HCT116 (cell line): ENCODE measurements around the gene HDHD5. TPM values are rescaled to one million over a fixed set of nuclear protein-coding genes. Genes with fewer than 3 reads are reported as not detected.
A peak's percentile ranks its signal among the peaks of the same experiment; 100 is the strongest.

ENCODE experiments used
- ATAC-seq: fragments of 200-7000 bp; cut with Tn5 transposase; 2 replicates; pipeline ENCODE4 v1.9.1; 2020; ENCODE audit warnings: mild to moderate bottlenecking, moderate library complexity
- BruUV-seq: library from RNA; stranded (reverse); fragments of 400-500 nt; replicated peaks from 2 replicates; lab custom pipeline; 2021; lab: Mats Ljungman, UMichigan
- CTCF ChIA-PET: fragments of 300-600 bp; sonication (Branson Sonifier 250); formaldehyde crosslinking; loops from one replicate; lab custom pipeline; 2021; ENCODE audit warnings: antibody characterized with exemption; lab: Charles Lee
- POLR2A ChIA-PET: fragments of 300-600, 350-600 bp; sonication (Branson Sonifier 250); formaldehyde crosslinking; loops from one replicate; lab custom pipeline; 2021; ENCODE audit warnings: antibody characterized with exemption; lab: Charles Lee
- RAD21 ChIA-PET, 2 experiments: fragments of 300-600 bp; sonication (Branson Sonifier 250); formaldehyde crosslinking; loops; one replicate each; lab custom pipeline; 2023; ENCODE audit warnings: low total read pairs in 2 of 2; ENCODE audit not compliant: uncharacterized antibody in 2 of 2, unreplicated experiment in 2 of 2, low non-redundant PET in 1 of 2; lab: Charles Lee
- DNase-seq: peaks from one replicate; pipeline ENCODE4 v3.0.0-alpha.2; 2010; ENCODE audit warnings: low read depth, low spot score
- H2AFZ ChIP-seq: fragments of 200-600 bp; shearing (Covaris generic), sonication (generic); 2 replicates; pipeline ENCODE4 v1.6.1; 2017; ENCODE audit warnings: low read depth, mixed run types, mixed read lengths, antibody characterized with exemption, low read length; ENCODE audit not compliant: poor library complexity, severe bottlenecking
- H3K27ac ChIP-seq: 2 replicates; pipeline ENCODE4 v1.5.1; 2012; ENCODE audit warnings: low read depth, low read length
- H3K27me3 ChIP-seq: fragments of 200-600 bp; sonication (generic); 2 replicates; pipeline ENCODE4 v1.6.1; 2016; ENCODE audit warnings: mixed run types, low read length, mixed read lengths; ENCODE audit not compliant: insufficient read depth
- H3K36me3 ChIP-seq, 2 experiments: fragments of 200-500 bp in 1 of 2; fragments of 200-600 bp in 1 of 2; sonication (Bioruptor generic) in 1 of 2; sonication (generic) in 1 of 2; 2 replicates each; pipeline versions ENCODE4 v1.5.1 to v1.6.1; 2014 to 2016; ENCODE audit warnings: low read length in 2 of 2, inconsistent platforms in 1 of 2, mixed read lengths in 1 of 2, mixed run types in 1 of 2; ENCODE audit not compliant: insufficient read depth in 2 of 2, control insufficient read depth in 1 of 2
- H3K4me1 ChIP-seq, 2 experiments: fragments of 200-600 bp in 1 of 2; sonication (generic) in 1 of 2; 2 replicates each; pipeline versions ENCODE4 v1.5.1 to v1.6.1; 2012 to 2017; ENCODE audit warnings: low read length in 2 of 2, inconsistent platforms in 1 of 2, mild to moderate bottlenecking in 1 of 2, mixed read lengths in 1 of 2, mixed run types in 1 of 2, moderate library complexity in 1 of 2; ENCODE audit not compliant: insufficient read depth in 2 of 2, control insufficient read depth in 1 of 2
- H3K4me2 ChIP-seq: fragments of 200-600 bp; sonication (generic); 2 replicates; pipeline ENCODE4 v1.6.1; 2017; ENCODE audit warnings: mixed run types, low read length, mixed read lengths
- H3K4me3 ChIP-seq, 2 experiments: fragments of 200-600 bp in 1 of 2; sonication (generic) in 1 of 2; replicated peaks in 1 of 2; 2 replicates each; pipeline ENCODE4 v1.5.1; 2011 to 2016; ENCODE audit warnings: low read length in 2 of 2, control low read depth in 1 of 2, low read depth in 1 of 2, mild to moderate bottlenecking in 1 of 2, mixed read lengths in 1 of 2, mixed run types in 1 of 2
- H3K79me2 ChIP-seq: fragments of 200-600 bp; sonication (generic); 2 replicates; pipeline ENCODE4 v1.6.1; 2017; ENCODE audit warnings: mild to moderate bottlenecking, mixed run types, low read length, moderate library complexity, mixed read lengths; ENCODE audit not compliant: insufficient read depth
- H3K9ac ChIP-seq: fragments of 200-600 bp; sonication (generic); 2 replicates; pipeline ENCODE4 v1.6.1; 2016; ENCODE audit warnings: low read length, mixed read lengths
- H3K9me2 ChIP-seq: fragments of 200-600 bp; sonication (generic), shearing (Covaris generic); 2 replicates; pipeline ENCODE4 v1.6.1; 2017; ENCODE audit warnings: mixed run types, mild to moderate bottlenecking, moderate library complexity; ENCODE audit not compliant: insufficient read depth
- H3K9me3 ChIP-seq, 2 experiments: fragments of 200-500 bp in 1 of 2; fragments of 200-600 bp in 1 of 2; sonication (Bioruptor generic) in 1 of 2; sonication (generic) in 1 of 2; 2 replicates each; pipeline ENCODE4 v1.6.1; 2014 to 2017; ENCODE audit warnings: low read length in 2 of 2, mixed read lengths in 2 of 2, inconsistent platforms in 1 of 2, low read depth in 1 of 2, mild to moderate bottlenecking in 1 of 2, mixed run types in 1 of 2, moderate library complexity in 1 of 2; ENCODE audit not compliant: control insufficient read depth in 1 of 2, insufficient read depth in 1 of 2
- H4K20me1 ChIP-seq: fragments of 200-600 bp; sonication (generic), shearing (Covaris generic); 2 replicates; pipeline ENCODE4 v1.6.1; 2017; ENCODE audit warnings: mixed run types, mild to moderate bottlenecking, moderate library complexity; ENCODE audit not compliant: insufficient read depth
- CBX3 ChIP-seq: IDR thresholded peaks from 2 replicates; pipeline ENCODE4 v1.6.1; 2012; ENCODE audit warnings: low read depth
- CTCF ChIP-seq, 3 experiments: fragments of 200-600 bp in 1 of 3; sonication (generic) in 1 of 3; IDR thresholded peaks in 2 of 3; conservative IDR thresholded peaks in 1 of 3; 2 replicates each; pipeline ENCODE4 v1.5.1; 2012 to 2017; ENCODE audit warnings: low read depth in 2 of 3, low read length in 2 of 3, antibody characterized with exemption in 1 of 3, borderline replicate concordance in 1 of 3, control low read depth in 1 of 3, mild to moderate bottlenecking in 1 of 3, mixed read lengths in 1 of 3, mixed run types in 1 of 3, moderate library complexity in 1 of 3; ENCODE audit not compliant: insufficient read depth in 1 of 3
- EZH2 ChIP-seq: fragments of 200-600 bp; sonication (generic); IDR thresholded peaks from 2 replicates; pipeline ENCODE4 v1.6.1; 2017; ENCODE audit warnings: antibody characterized with exemption, mixed run types
- FOSL1 ChIP-seq: IDR thresholded peaks from 2 replicates; pipeline ENCODE4 v1.6.1; 2012; ENCODE audit warnings: low read depth
- MAX ChIP-seq: IDR thresholded peaks from 2 replicates; pipeline ENCODE4 v1.6.1; 2012
- POLR2A ChIP-seq: IDR thresholded peaks from 2 replicates; pipeline ENCODE4 v1.7.0; 2011; ENCODE audit warnings: borderline replicate concordance; ENCODE audit not compliant: insufficient read depth, insufficient read length; ENCODE audit errors: extremely low read depth
- POLR2AphosphoS5 ChIP-seq: IDR thresholded peaks from 2 replicates; pipeline ENCODE4 v1.6.1; 2011; ENCODE audit warnings: mild to moderate bottlenecking, low read depth, low read length, moderate library complexity
- RAD21 ChIP-seq: IDR thresholded peaks from 2 replicates; pipeline ENCODE4 v1.6.1; 2012; ENCODE audit warnings: low read depth, mild to moderate bottlenecking
- REST ChIP-seq: IDR thresholded peaks from 2 replicates; pipeline ENCODE4 v1.6.1; 2012; ENCODE audit warnings: low read depth
- SIN3A ChIP-seq: IDR thresholded peaks from 2 replicates; pipeline ENCODE4 v1.6.1; 2012; ENCODE audit warnings: low read depth
- SP1 ChIP-seq: IDR thresholded peaks from 2 replicates; pipeline ENCODE4 v1.6.1; 2012; ENCODE audit warnings: low read depth
- SRF ChIP-seq: IDR thresholded peaks from 2 replicates; pipeline ENCODE4 v1.6.1; 2012; ENCODE audit warnings: low read depth
- intact Hi-C: fragments of 100-400 bp; cut with micrococcal nuclease; formaldehyde crosslinking; loops from 2 replicates; pipeline ENCODE4 v1.10.0; 2022
- total RNA-seq: library from RNA; stranded (reverse); gene quantifications from one replicate; pipeline ENCODE4 v1.2.1, GENCODE V29; 2021; ENCODE audit not compliant: unreplicated experiment

The HDHD5 gene
- total RNA-seq, 1 experiment from 2014 or later = 70.1 TPM

GRCh38 chr22:17120281-17120680, 38.8 kb downstream of the HDHD5 start:
- Histone ChIP-seq H3K79me2 (no peaks in the 10 kb centered on the region), H2AFZ (no peak overlapping the region), H3K27me3 (no peaks in the 10 kb centered on the region), H3K9me2 (no peaks in the 10 kb centered on the region), H3K4me3 (no peak overlapping the region), H3K36me3 (no peaks in the 10 kb centered on the region), H3K4me2 (no peak overlapping the region), H3K4me1 (no peaks in the 10 kb centered on the region), H3K9ac (no peak overlapping the region), H4K20me1 (no peaks in the 10 kb centered on the region), H3K27ac (no peak overlapping the region), H3K9me3 (no peaks in the 10 kb centered on the region)
- ChIA-PET POLR2A (no interaction called here), RAD21 (no interaction called here), CTCF (interaction anchor here (1.4 kb wide), 1 partner anchor 382 kb away, joined by 9 read pairs; no protein-coding TSS in a partner anchor)
- ATAC-seq = no peak; the same call in 1 of the 2 replicates
- DNase-seq = no peak
- BruUV-seq = no TSS peak
- TF ChIP-seq POLR2AphosphoS5 (no peak), REST (peak; percentile 60), SIN3A (no peak), SP1 (no peak)
- intact Hi-C loops = no loop called here

- Histone ChIP-seq H2AFZ (no peak overlapping the region), H3K27me3 (no peaks in the 10 kb centered on the region), H3K9me2 (no peaks in the 10 kb centered on the region), H3K79me2 (no peaks in the 10 kb centered on the region), H3K9ac (no peak overlapping the region), H4K20me1 (no peaks in the 10 kb centered on the region), H3K27ac (no peak overlapping the region), H3K9me3 (no peaks in the 10 kb centered on the region), H3K4me3 (no peak overlapping the region), H3K4me2 (no peak overlapping the region), H3K36me3 (no peaks in the 10 kb centered on the region), H3K4me1 (no peaks in the 10 kb centered on the region)
- intact Hi-C loops = no loop called here
- DNase-seq (no peak), ATAC-seq (peak; percentile 54)
- ChIA-PET POLR2A (no interaction called here), RAD21 (no interaction called here), CTCF (interaction anchor here (1.4 kb wide), 1 partner anchor 382 kb away, joined by 9 read pairs; no protein-coding TSS in a partner anchor)
- BruUV-seq = no TSS peak
- no peak for TF ChIP-seq MAX
- TF ChIP-seq EZH2 = no peak
- peak; percentile 45; the same call in 1 of the 2 replicates for TF ChIP-seq RAD21
- TF ChIP-seq FOSL1 = no peak
- no peak for TF ChIP-seq SRF
- TF ChIP-seq CBX3 = no peak
- peak in 2 of 3 experiments; percentile 30 to 41; a peak in 4 of 6 replicates for TF ChIP-seq CTCF (IDR thresholded peaks at IDR 0.05 in 2 of 3, conservative IDR thresholded peaks at IDR 0.05 in 1 of 3; ENCODE audit: borderline replicate concordance in 1 of 3, insufficient read depth in 1 of 3, low read depth in 2 of 3, low read length in 2 of 3)
- no peak for TF ChIP-seq POLR2A
Observed at GRCh38 chr22:17119481-17120202, 39.4 kb downstream of the HDHD5 start.
